AG04450 (cell line): ENCODE results near the gene KCNA10. TPM values are rescaled to one million over a fixed set of nuclear protein-coding genes. Genes with fewer than 3 reads are reported as not detected.

Experiments
- CTCF ChIA-PET: fragments of 300-600, 350-600 bp; formaldehyde crosslinking; extraction: SDS; loops from one replicate; lab custom pipeline; 2022; ENCODE audit warnings: antibody characterized with exemption, inconsistent platforms; lab: Charles Lee
- POLR2A ChIA-PET: fragments of 350-600 bp; formaldehyde crosslinking; extraction: SDS; loops from one replicate; lab custom pipeline; 2021; ENCODE audit warnings: antibody characterized with exemption, inconsistent platforms; lab: Yijun Ruan, JAX
- DNase-seq: peaks from one replicate; pipeline ENCODE4 v3.0.0-alpha.2; 2011; ENCODE audit warnings: low read depth, low spot score
- H3K27ac ChIP-seq: one replicate; pipeline ENCODE4 v1.5.1; 2012; ENCODE audit warnings: low read depth, low read length, control low read depth
- H3K27me3 ChIP-seq: one replicate; pipeline ENCODE4 v1.6.0; 2012; ENCODE audit warnings: low read length; ENCODE audit not compliant: control insufficient read depth, insufficient read depth
- H3K4me3 ChIP-seq: 2 replicates; pipeline ENCODE4 v1.5.1; 2011; ENCODE audit warnings: mild to moderate bottlenecking, low read depth, low read length, control low read depth
- H3K9me3 ChIP-seq: 2 replicates; pipeline ENCODE4 v1.5.1; 2012; ENCODE audit warnings: low read length; ENCODE audit not compliant: control insufficient read depth, insufficient read depth
- polyA plus RNA-seq: library from polyadenylated mRNA; depleted of rRNA; stranded (reverse); fragments of >200 nt; gene quantifications from 2 replicates; pipeline ENCODE4 v1.2.3, GENCODE V29; 2011
- TF ChIP-seq, protein P1 (sequence below): IDR thresholded peaks from 2 replicates; pipeline ENCODE4 v1.5.1; 2011; ENCODE audit warnings: low read depth, low read length, control low read depth, inconsistent platforms

The KCNA10 gene
- polyA plus RNA-seq, 1 experiment = not detected

DNA sequence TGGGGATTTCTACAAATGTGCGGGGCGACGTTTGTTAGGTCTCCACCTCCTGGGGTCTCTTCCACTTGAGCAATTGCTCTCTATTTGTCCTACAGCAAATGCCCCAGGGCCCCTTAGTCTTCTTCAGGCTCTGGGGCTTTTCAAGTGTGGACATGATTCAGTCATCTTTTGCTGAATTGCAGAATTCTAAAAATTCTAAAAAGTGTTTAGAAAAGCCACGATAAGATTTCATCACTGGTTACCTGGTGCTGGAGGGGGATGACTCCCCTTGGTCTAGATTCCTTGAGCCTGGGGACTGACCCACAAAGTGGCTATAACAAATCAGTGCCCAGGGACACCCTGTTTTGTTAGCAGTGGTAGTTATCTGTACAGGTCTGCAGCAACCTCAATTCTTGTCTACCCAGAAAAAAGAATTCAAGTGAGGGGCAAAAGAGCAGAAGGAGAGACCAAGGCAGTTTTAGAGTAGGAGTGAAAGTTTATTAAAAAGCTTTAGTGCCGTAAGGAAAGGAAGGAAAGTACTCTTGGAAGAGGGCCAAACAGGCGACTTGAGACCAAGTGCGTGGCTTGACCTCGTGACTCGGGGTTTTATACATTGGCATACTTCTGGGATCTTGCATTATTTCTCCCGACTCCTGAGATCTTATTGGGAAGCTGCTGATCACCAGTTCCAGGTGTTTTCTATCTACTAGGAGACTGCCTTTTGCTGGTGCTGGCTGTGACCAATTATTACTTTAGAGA lies 42.8 kb downstream of the KCNA10 start:
- Histone ChIP-seq H3K27me3 (peaks cover 2% of the 10 kb centered on the region), H3K4me3 (no peak overlapping the region), H3K27ac (no peak overlapping the region), H3K9me3 (no peaks in the 10 kb centered on the region)
- POLR2A ChIA-PET = no interaction called here
- CTCF ChIA-PET = interaction anchor here (1.3 to 4.3 kb wide), 2 partner anchors 20 to 275 kb away, joined by 3 to 24 read pairs; no protein-coding TSS in a partner anchor
- DNase-seq = no peak
- TF ChIP-seq, protein P1, sequence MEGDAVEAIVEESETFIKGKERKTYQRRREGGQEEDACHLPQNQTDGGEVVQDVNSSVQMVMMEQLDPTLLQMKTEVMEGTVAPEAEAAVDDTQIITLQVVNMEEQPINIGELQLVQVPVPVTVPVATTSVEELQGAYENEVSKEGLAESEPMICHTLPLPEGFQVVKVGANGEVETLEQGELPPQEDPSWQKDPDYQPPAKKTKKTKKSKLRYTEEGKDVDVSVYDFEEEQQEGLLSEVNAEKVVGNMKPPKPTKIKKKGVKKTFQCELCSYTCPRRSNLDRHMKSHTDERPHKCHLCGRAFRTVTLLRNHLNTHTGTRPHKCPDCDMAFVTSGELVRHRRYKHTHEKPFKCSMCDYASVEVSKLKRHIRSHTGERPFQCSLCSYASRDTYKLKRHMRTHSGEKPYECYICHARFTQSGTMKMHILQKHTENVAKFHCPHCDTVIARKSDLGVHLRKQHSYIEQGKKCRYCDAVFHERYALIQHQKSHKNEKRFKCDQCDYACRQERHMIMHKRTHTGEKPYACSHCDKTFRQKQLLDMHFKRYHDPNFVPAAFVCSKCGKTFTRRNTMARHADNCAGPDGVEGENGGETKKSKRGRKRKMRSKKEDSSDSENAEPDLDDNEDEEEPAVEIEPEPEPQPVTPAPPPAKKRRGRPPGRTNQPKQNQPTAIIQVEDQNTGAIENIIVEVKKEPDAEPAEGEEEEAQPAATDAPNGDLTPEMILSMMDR = no peak

DNA sequence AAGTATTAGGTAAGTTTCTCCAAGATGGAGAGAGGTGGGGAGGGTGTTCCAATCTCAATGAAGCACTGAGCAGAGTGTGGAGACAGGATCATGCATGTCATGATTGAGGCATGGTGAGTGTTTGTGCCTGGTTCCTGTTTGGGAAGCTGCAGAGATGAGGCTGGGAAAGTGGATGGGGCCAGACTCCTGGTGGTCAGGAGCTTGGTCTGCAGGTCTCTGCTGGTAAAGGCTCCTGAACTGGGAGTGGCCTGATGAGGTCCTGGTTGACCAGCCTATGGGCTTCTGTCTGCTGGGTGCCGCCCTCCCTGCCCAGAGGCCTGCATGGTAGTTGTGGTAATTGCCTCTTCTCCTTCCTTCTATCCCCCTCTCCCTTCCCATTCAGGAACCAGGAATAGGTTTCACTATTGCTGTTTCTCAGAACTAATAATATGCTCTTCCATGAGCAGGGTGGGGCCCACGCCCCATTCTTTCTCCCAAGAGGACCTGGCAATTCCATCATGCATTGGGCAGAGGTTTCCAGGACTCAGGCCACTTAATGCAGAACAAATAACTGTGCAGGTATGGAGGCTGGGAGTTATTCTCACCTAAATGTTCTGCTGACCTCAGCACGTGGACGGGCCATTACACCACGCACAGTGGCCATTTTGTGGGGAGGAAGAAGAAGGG lies 43.5 kb downstream of the KCNA10 start:
- no peak for DNase-seq
- ChIA-PET POLR2A (no interaction called here), CTCF (interaction anchor here (4.3 kb wide), 1 partner anchor 21 kb away, joined by 24 read pairs; no protein-coding TSS in a partner anchor)
- Histone ChIP-seq H3K9me3 (no peaks in the 10 kb centered on the region), H3K4me3 (no peak overlapping the region), H3K27ac (no peak overlapping the region), H3K27me3 (peaks cover 2% of the 10 kb centered on the region)
- TF ChIP-seq, protein P1 = no peak

DNA sequence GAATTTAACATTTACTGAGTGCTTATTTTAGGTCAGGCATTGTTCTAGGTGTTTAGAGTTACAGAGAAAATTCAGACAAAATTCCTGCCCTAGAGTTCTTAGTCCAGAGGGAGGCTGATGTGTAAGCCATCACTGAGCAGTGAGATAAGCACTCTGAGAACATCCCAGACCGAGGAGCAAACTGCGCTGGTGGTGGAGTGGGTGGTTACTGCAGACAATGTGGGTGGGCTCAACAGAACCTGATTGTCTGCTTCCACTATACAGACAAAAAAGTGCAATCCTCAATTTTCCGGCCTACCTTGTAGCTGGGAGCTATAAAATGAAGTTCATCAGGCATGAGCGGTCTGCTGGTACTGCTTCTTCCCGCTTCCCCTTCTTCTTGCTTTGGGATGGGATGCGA lies 44.5 kb downstream of the KCNA10 start:
- ChIA-PET POLR2A (no interaction called here), CTCF (interaction anchor here (0.6 to 2.2 kb wide), 3 partner anchors 14 to 309 kb away, joined by 3 to 11 read pairs (median 9); no protein-coding TSS in a partner anchor)
- TF ChIP-seq, protein P1 = no peak
- DNase-seq = no peak
- Histone ChIP-seq H3K27me3 (peaks cover 2% of the 10 kb centered on the region), H3K4me3 (no peak overlapping the region), H3K9me3 (no peaks in the 10 kb centered on the region), H3K27ac (no peak overlapping the region)

DNA sequence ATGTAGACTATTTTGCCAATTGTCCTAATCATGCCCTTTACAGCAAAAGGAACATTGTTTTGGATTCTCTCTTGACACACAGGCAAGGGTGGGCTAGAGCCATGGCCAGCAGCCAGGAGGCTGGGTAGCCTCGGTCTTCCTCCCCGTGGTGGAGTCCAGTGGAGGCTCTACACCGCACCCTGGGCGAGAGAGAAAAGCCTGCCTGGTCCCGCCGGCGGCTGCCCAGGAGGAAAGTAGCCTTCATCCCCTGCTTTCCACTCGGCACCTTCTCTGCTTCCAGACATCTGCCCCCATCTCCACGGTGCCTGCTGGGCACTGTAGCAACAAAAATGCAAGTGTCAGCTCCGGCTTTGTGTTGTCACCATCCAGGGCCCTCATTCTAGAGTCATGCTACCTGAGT lies 46.4 kb downstream of the KCNA10 start:
- ChIA-PET POLR2A (interaction anchor here (1.0 kb wide), 1 partner anchor 8 kb away, joined by 4 read pairs; no protein-coding TSS in a partner anchor), CTCF (interaction anchor here (1.2 to 2.2 kb wide), 4 partner anchors 12 to 60 kb away, joined by 5 to 14 read pairs (median 8); no protein-coding TSS in a partner anchor)
- no peak for DNase-seq
- no peak overlapping the region for H3K4me3 ChIP-seq
- no peak overlapping the region for H3K27ac ChIP-seq
- H3K27me3 ChIP-seq = peaks cover 2% of the 10 kb centered on the region
- H3K9me3 ChIP-seq = no peaks in the 10 kb centered on the region
- TF ChIP-seq, protein P1 = no peak
